CD14-positive monocyte (primary cell): ENCODE results near the gene DNMT3A. TPM values are rescaled to one million over a fixed set of nuclear protein-coding genes. Genes with fewer than 3 reads are reported as not detected.

Experiments
- DNase-seq, 3 donors: peaks; one replicate each; pipeline ENCODE4 v3.0.0-alpha.2; 2011 to 2022
- H2AFZ ChIP-seq: 2 replicates; pipeline ENCODE4 v1.6.0; 2012; ENCODE audit warnings: mild to moderate bottlenecking, low read depth, low read length, inconsistent platforms; ENCODE audit not compliant: insufficient read depth, poor library complexity, severe bottlenecking
- H3K27ac ChIP-seq, 2 donors: 1 replicate in 1 of 2; 2 replicates in 1 of 2; pipeline ENCODE4 v1.5.1; 2012 to 2013; ENCODE audit warnings: low read length in 2 of 2, control low read depth in 1 of 2, inconsistent platforms in 1 of 2, low read depth in 1 of 2, mild to moderate bottlenecking in 1 of 2
- H3K27me3 ChIP-seq, 2 donors: one replicate each; pipeline versions ENCODE4 v1.6.0 to v1.6.1; 2011 to 2013; ENCODE audit warnings: low read length in 2 of 2; ENCODE audit not compliant: control insufficient read depth in 2 of 2, insufficient read depth in 2 of 2
- H3K36me3 ChIP-seq, 2 donors: replicated peaks in 1 of 2; 1 replicate in 1 of 2; 2 replicates in 1 of 2; pipeline versions ENCODE4 v1.5.1 to v1.6.1; 2012 to 2013; ENCODE audit warnings: low read length in 2 of 2, control low read depth in 1 of 2, inconsistent platforms in 1 of 2, mild to moderate bottlenecking in 1 of 2; ENCODE audit not compliant: insufficient read depth in 2 of 2, control insufficient read depth in 1 of 2
- H3K4me1 ChIP-seq, 2 donors: 1 replicate in 1 of 2; 2 replicates in 1 of 2; pipeline versions ENCODE4 v1.5.1 to v1.6.1; 2012 to 2013; ENCODE audit warnings: low read length in 2 of 2, control low read depth in 1 of 2, inconsistent platforms in 1 of 2, mild to moderate bottlenecking in 1 of 2, moderate library complexity in 1 of 2; ENCODE audit not compliant: insufficient read depth in 2 of 2, control insufficient read depth in 1 of 2
- H3K4me2 ChIP-seq: replicated peaks from 2 replicates; pipeline ENCODE3; 2012; ENCODE audit warnings: low read length, moderate library complexity, mild to moderate bottlenecking; ENCODE audit not compliant: poor library complexity, severe bottlenecking; ENCODE audit errors: extremely low read depth
- H3K4me3 ChIP-seq, 3 experiments: fragments of 200-600 bp in 1 of 3; sonication (generic) in 1 of 3; replicated peaks in 1 of 3; 1 replicate in 2 of 3; 2 replicates in 1 of 3; pipeline ENCODE4 v1.5.1; 2011 to 2013; ENCODE audit warnings: low read length in 3 of 3, mild to moderate bottlenecking in 3 of 3, control low read depth in 2 of 3, low read depth in 2 of 3, inconsistent platforms in 1 of 3, moderate library complexity in 1 of 3
- H3K79me2 ChIP-seq: 2 replicates; pipeline ENCODE4 v1.6.0; 2012; ENCODE audit warnings: mild to moderate bottlenecking, control low read depth, inconsistent platforms, low read length, moderate library complexity; ENCODE audit not compliant: insufficient read depth
- H3K9ac ChIP-seq: 2 replicates; pipeline ENCODE4 v1.6.0; 2017; ENCODE audit warnings: low read length, mild to moderate bottlenecking; ENCODE audit not compliant: insufficient read depth, poor library complexity, severe bottlenecking
- H3K9me3 ChIP-seq, 2 donors: replicated peaks in 1 of 2; 1 replicate in 1 of 2; 2 replicates in 1 of 2; pipeline versions ENCODE4 v1.5.1 to v1.6.1; 2012 to 2013; ENCODE audit warnings: low read length in 2 of 2, control low read depth in 1 of 2; ENCODE audit not compliant: control insufficient read depth in 1 of 2, insufficient read depth in 1 of 2
- H4K20me1 ChIP-seq: 2 replicates; pipeline ENCODE4 v1.6.0; 2012; ENCODE audit warnings: mild to moderate bottlenecking, low read length, control low read depth, moderate library complexity; ENCODE audit not compliant: insufficient read depth
- H3K27ac Mint-ChIP-seq, 7 donors: one replicate each; pipeline ENCODE4 v1.8.0; 2020; ENCODE audit warnings: mild to moderate bottlenecking in 7 of 7, mixed read lengths in 7 of 7, moderate library complexity in 6 of 7, inconsistent platforms in 2 of 7
- H3K27me3 Mint-ChIP-seq, 3 donors: one replicate each; pipeline ENCODE4 v1.8.0; 2021 to 2022; ENCODE audit warnings: low read depth in 3 of 3, mild to moderate bottlenecking in 3 of 3, mixed read lengths in 3 of 3, moderate library complexity in 3 of 3, inconsistent platforms in 1 of 3
- H3K36me3 Mint-ChIP-seq, 2 donors: one replicate each; pipeline ENCODE4 v1.8.0; 2020; ENCODE audit warnings: mixed read lengths in 2 of 2, inconsistent platforms in 1 of 2, mild to moderate bottlenecking in 1 of 2
- H3K4me1 Mint-ChIP-seq: one replicate; pipeline ENCODE4 v1.8.0; 2020; ENCODE audit warnings: mild to moderate bottlenecking, mixed read lengths
- H3K4me3 Mint-ChIP-seq, 2 donors: one replicate each; pipeline ENCODE4 v1.8.0; 2020; ENCODE audit warnings: mild to moderate bottlenecking in 2 of 2, mixed read lengths in 2 of 2, moderate library complexity in 1 of 2
- H3K9me3 Mint-ChIP-seq, 7 donors: one replicate each; pipeline ENCODE4 v1.8.0; 2020 to 2022; ENCODE audit warnings: mixed read lengths in 7 of 7, mild to moderate bottlenecking in 6 of 7, moderate library complexity in 6 of 7, inconsistent platforms in 2 of 7
- WGBS: methylation state at CpG from one replicate; pipeline ENCODE4 v1.1.5; 2013; ENCODE audit warnings: missing lambda C conversion rate; ENCODE audit not compliant: insufficient coverage; 5-methylcytosine and 5-hydroxymethylcytosine counted together
- intact Hi-C, 2 donors: fragments of 100-400 bp; cut with micrococcal nuclease; formaldehyde crosslinking; loops; one replicate each; pipeline versions ENCODE4 v1.15.0 to v1.15.1; 2023
- polyA plus RNA-seq, 3 donors: library from polyadenylated mRNA; depleted of rRNA in 1 of 3; unstranded in 2 of 3; stranded (reverse) in 1 of 3; fragments of 300-500 nt in 2 of 3; fragments of >200 nt in 1 of 3; fragmentation: Illumina TruSeq in 2 of 3; gene quantifications; 1 replicate in 2 of 3; 2 replicates in 1 of 3; pipeline ENCODE4 v1.2.3, GENCODE V29; 2012 to 2021
- TF ChIP-seq, protein P1 (sequence below): fragments of 200-600 bp; IDR thresholded peaks from one replicate; pipeline ENCODE4 v1.8.0; 2022; ENCODE audit warnings: antibody characterized with exemption, mild to moderate bottlenecking

DNMT3A gene
- polyA plus RNA-seq, 3 donors, result 1.7 to 7.9 (median 2.7) TPM

GRCh38 chr2:25188405-25188804 lies 153.3 kb downstream of the DNMT3A start:
- DNase-seq, result no peak
- Histone ChIP-seq H3K4me2 (no peak overlapping the region), H2AFZ (no peak overlapping the region), H3K4me3 (no peak overlapping the region), H3K4me1 (no peaks in the 10 kb centered on the region), H4K20me1 (no peaks in the 10 kb centered on the region), H3K27ac (no peak overlapping the region), H3K36me3 (no peaks in the 10 kb centered on the region), H3K9me3 (no peaks in the 10 kb centered on the region), H3K9ac (no peak overlapping the region), H3K27me3 (no peaks in the 10 kb centered on the region), H3K79me2 (no peaks in the 10 kb centered on the region)
- Mint-ChIP-seq H3K27ac (no peak overlapping the region), H3K27me3 (peaks cover 1 to 8% (median 2%) of the 10 kb centered on the region in 3 donors), H3K9me3 (no peaks in the 10 kb centered on the region), H3K4me1 (no peaks in the 10 kb centered on the region), H3K36me3 (no peaks in the 10 kb centered on the region), H3K4me3 (no peak overlapping the region)
- TF ChIP-seq, protein P1, sequence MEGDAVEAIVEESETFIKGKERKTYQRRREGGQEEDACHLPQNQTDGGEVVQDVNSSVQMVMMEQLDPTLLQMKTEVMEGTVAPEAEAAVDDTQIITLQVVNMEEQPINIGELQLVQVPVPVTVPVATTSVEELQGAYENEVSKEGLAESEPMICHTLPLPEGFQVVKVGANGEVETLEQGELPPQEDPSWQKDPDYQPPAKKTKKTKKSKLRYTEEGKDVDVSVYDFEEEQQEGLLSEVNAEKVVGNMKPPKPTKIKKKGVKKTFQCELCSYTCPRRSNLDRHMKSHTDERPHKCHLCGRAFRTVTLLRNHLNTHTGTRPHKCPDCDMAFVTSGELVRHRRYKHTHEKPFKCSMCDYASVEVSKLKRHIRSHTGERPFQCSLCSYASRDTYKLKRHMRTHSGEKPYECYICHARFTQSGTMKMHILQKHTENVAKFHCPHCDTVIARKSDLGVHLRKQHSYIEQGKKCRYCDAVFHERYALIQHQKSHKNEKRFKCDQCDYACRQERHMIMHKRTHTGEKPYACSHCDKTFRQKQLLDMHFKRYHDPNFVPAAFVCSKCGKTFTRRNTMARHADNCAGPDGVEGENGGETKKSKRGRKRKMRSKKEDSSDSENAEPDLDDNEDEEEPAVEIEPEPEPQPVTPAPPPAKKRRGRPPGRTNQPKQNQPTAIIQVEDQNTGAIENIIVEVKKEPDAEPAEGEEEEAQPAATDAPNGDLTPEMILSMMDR, result no peak
- WGBS, result no CpG with 5 or more reads among the region's 4 CpGs
- intact Hi-C loops, result no loop called here

DNA sequence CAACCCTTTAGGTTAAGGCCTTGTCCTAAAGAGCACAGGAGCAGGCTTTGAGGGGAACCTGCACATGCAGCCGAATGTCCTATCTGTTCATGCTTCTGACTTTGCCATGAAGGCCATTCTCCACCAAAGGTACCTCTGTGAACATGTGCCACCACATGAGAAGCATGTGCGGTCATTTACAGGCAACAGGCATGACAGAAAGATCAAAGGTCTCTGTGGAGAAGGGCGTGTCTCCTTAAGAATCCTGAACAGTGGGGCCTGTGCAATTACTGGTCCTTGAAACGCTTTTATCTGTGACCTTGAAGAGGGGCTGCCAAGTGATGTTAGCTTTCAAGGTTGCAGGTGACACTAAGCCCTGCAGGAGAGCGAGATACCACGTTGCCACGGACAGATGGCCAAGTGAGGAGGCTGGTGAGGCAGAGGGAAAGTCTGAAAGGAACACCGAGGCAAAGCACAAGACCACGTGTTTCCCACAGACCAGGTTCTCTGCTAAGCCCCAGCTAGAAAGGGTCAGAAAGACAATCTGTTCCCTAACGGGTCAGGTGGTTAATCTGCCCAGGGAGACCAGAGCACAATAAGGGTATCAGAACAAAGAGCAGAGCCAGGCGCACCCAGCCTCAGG lies 153.9 kb downstream of the DNMT3A start:
- H3K27ac Mint-ChIP-seq, result no peak overlapping the region

More for the DNA sequence above, 153.9 kb downstream of the DNMT3A start:
- no peak overlapping the region for H3K4me2 ChIP-seq
- H3K4me1 ChIP-seq, result no peaks in the 10 kb centered on the region
- DNase-seq, result no peak
- no peaks in the 10 kb centered on the region for H3K9me3 Mint-ChIP-seq
- H4K20me1 ChIP-seq, result no peaks in the 10 kb centered on the region
- no peaks in the 10 kb centered on the region for H3K36me3 ChIP-seq
- no peak overlapping the region for H3K9ac ChIP-seq
- H3K9me3 ChIP-seq, result no peaks in the 10 kb centered on the region
- TF ChIP-seq, protein P1, result no peak
- H3K27me3 ChIP-seq, result no peaks in the 10 kb centered on the region
- no peaks in the 10 kb centered on the region for H3K79me2 ChIP-seq
- no peak overlapping the region for H3K4me3 Mint-ChIP-seq
- H3K27me3 Mint-ChIP-seq, result peaks cover 1 to 8% (median 2%) of the 10 kb centered on the region in 3 donors
- WGBS, result 94% methylated on average over 10 of the region's 11 CpGs
- no peak overlapping the region for H2AFZ ChIP-seq
- no peaks in the 10 kb centered on the region for H3K4me1 Mint-ChIP-seq
- H3K4me3 ChIP-seq, result no peak overlapping the region
- no peak overlapping the region for H3K27ac ChIP-seq
- intact Hi-C loops, result no loop called here
- H3K36me3 Mint-ChIP-seq, result no peaks in the 10 kb centered on the region
